Neural progenitor cell (in vitro differentiated cells): ENCODE data around the gene COLEC12.

Source experiments
- CTCF ChIP-seq: fragments of 200-600 bp; sonication (generic); IDR thresholded peaks from 2 replicates; pipeline ENCODE4 v1.5.1; 2017; ENCODE audit warnings: antibody characterized with exemption, mild to moderate bottlenecking
- EZH2 ChIP-seq: fragments of 200-600 bp; sonication (generic); IDR thresholded peaks from 2 replicates; pipeline ENCODE4 v1.6.1; 2017; ENCODE audit warnings: antibody characterized with exemption, mild to moderate bottlenecking, moderate library complexity

DNA sequence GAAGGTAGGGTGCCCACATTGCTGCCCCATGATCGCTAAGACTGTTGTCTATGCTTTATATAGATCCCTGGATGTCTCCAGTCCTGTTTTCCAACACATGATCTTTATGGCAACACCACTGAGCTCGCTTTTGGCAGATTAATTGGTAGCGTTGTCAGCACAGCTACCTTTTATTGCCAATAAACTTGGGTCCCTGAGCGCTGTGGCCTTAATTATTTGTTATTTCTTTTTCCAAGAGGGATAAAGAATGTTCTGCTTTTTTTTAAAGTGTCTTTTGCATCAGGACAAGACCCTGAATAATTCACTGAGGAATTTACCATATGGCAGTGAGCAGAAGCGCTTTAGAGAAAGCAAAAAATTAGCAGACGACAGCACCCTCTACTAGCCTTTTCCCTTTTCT lies 113.5 kb downstream of the COLEC12 start:
- TF ChIP-seq CTCF: no peak
- no peak for TF ChIP-seq EZH2
